ACC112 (cell line): ENCODE measurements around the gene CASR.
A peak's percentile ranks its signal among the peaks of the same experiment; 100 is the strongest.

Experiments used
- H2AFZ ChIP-seq: fragments of 200-600 bp; sonication (generic); one replicate; pipeline ENCODE4 v1.6.0; 2017; ENCODE audit warnings: antibody characterized with exemption, low read length; ENCODE audit not compliant: unreplicated experiment
- H3K27ac ChIP-seq: fragments of 200-600 bp; sonication (generic); 2 replicates; pipeline ENCODE4 v1.5.1; 2014; ENCODE audit warnings: low read depth, mild to moderate bottlenecking, antibody characterized with exemption, low read length, moderate library complexity
- H3K27me3 ChIP-seq: fragments of 200-600 bp; sonication (generic); 2 replicates; pipeline ENCODE4 v1.6.1; 2014; ENCODE audit warnings: mild to moderate bottlenecking, antibody characterized with exemption, low read length, moderate library complexity, mixed read lengths; ENCODE audit not compliant: insufficient read depth
- H3K36me3 ChIP-seq: fragments of 200-600 bp; sonication (generic); 2 replicates; pipeline ENCODE4 v1.6.1; 2016; ENCODE audit warnings: mild to moderate bottlenecking, antibody characterized with exemption, low read length, moderate library complexity, mixed read lengths; ENCODE audit not compliant: insufficient read depth
- H3K4me1 ChIP-seq: fragments of 200-600 bp; sonication (generic); one replicate; pipeline ENCODE4 v1.6.1; 2016; ENCODE audit warnings: low read length, mixed read lengths; ENCODE audit not compliant: insufficient read depth, unreplicated experiment, control insufficient read depth
- H3K4me3 ChIP-seq: fragments of 200-600 bp; sonication (generic); 2 replicates; pipeline ENCODE4 v1.5.1; 2014; ENCODE audit warnings: mild to moderate bottlenecking, low read depth, low read length
- H3K79me2 ChIP-seq: fragments of 200-600 bp; sonication (generic); one replicate; pipeline ENCODE4 v1.6.0; 2016; ENCODE audit warnings: low read length; ENCODE audit not compliant: control insufficient read depth, unreplicated experiment, insufficient read depth

CASR gene

GRCh38 chr3:122307094-122307687 lies 123.7 kb downstream of the CASR start:
- Histone ChIP-seq H3K79me2 (no peaks in the 10 kb centered on the region), H3K36me3 (no peaks in the 10 kb centered on the region), H3K27ac (no peak overlapping the region), H2AFZ (no peak overlapping the region), H3K4me3 (no peak overlapping the region), H3K4me1 (no peaks in the 10 kb centered on the region), H3K27me3 (no peaks in the 10 kb centered on the region)

GRCh38 chr3:122307976-122308375 lies 124.5 kb downstream of the CASR start:
- H3K36me3 ChIP-seq: no peaks in the 10 kb centered on the region
- no peaks in the 10 kb centered on the region for H3K79me2 ChIP-seq
- H3K4me3 ChIP-seq: no peak overlapping the region
- no peaks in the 10 kb centered on the region for H3K27me3 ChIP-seq
- H2AFZ ChIP-seq: no peak overlapping the region
- H3K27ac ChIP-seq: no peak overlapping the region
- H3K4me1 ChIP-seq: no peaks in the 10 kb centered on the region

GRCh38 chr3:122310361-122310760 lies 126.9 kb downstream of the CASR start:
- Histone ChIP-seq H3K4me1 (peaks cover 3% of the 10 kb centered on the region), H3K79me2 (no peaks in the 10 kb centered on the region), H3K27ac (no peak overlapping the region), H3K4me3 (no peak overlapping the region), H2AFZ (no peak overlapping the region), H3K27me3 (no peaks in the 10 kb centered on the region), H3K36me3 (no peaks in the 10 kb centered on the region)

GRCh38 chr3:122312826-122313225 lies 129.4 kb downstream of the CASR start:
- no peak overlapping the region for H3K27ac ChIP-seq
- H3K4me1 ChIP-seq: peaks cover 3% of the 10 kb centered on the region
- H3K79me2 ChIP-seq: no peaks in the 10 kb centered on the region
- H3K4me3 ChIP-seq: no peak overlapping the region
- no peaks in the 10 kb centered on the region for H3K36me3 ChIP-seq
- H3K27me3 ChIP-seq: no peaks in the 10 kb centered on the region
- H2AFZ ChIP-seq: no peak overlapping the region

- no peak overlapping the region for H3K27ac ChIP-seq
- no peaks in the 10 kb centered on the region for H3K27me3 ChIP-seq
- no peaks in the 10 kb centered on the region for H3K36me3 ChIP-seq
- no peak overlapping the region for H2AFZ ChIP-seq
- H3K79me2 ChIP-seq: no peaks in the 10 kb centered on the region
- H3K4me1 ChIP-seq: peaks cover 3% of the 10 kb centered on the region
- no peak overlapping the region for H3K4me3 ChIP-seq
Observed at GRCh38 chr3:122313281-122313680, 129.8 kb downstream of the CASR start.

- Histone ChIP-seq H3K27ac (no peak overlapping the region), H3K4me3 (no peak overlapping the region), H3K79me2 (no peaks in the 10 kb centered on the region), H3K27me3 (no peaks in the 10 kb centered on the region), H3K4me1 (peaks cover 3% of the 10 kb centered on the region), H2AFZ (peak overlapping the region; percentile 32), H3K36me3 (no peaks in the 10 kb centered on the region)
Observed at GRCh38 chr3:122314228-122314876, 130.9 kb downstream of the CASR start.

DNA sequence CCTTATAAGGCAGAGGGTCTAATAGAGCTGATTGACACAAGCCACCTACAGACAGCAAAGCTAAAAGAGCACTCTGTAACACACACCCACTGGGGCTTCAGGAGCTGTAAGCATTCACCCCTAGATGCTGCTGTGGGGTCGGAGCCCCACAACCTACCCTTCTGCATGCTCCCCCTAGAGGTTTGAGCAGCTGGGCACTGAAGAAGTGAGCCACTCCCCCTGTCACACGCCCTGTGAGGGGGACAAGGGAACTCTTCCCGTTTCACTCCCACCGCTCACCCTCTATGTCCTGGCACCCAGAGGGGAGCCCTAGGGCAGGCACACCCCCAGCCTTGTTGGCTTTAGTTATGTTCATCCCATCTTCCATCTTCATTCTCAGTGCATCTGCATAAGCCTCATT lies 132.2 kb downstream of the CASR start:
- H3K4me3 ChIP-seq: no peak overlapping the region

DNA sequence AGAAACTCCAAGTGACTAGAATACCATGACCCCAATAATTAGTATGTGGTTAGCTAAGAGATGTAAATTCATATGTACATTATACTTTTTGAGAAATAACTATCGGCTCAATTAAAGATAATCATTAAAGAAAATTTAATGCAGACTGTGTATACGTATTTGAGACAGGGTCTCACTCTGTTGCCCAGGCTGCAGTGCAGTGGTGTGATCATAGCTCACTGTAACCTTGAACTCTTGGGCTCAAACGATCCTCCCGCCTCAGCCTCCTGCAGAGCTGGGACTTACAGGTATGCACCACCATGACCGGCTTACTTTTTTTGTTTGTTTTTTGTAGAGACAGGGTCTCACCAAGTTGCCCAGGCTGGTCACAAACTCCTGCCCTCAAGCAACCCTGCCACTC lies 132.9 kb downstream of the CASR start:
- H3K79me2 ChIP-seq: no peaks in the 10 kb centered on the region
- no peaks in the 10 kb centered on the region for H3K27me3 ChIP-seq
- no peak overlapping the region for H3K4me3 ChIP-seq
- H3K36me3 ChIP-seq: no peaks in the 10 kb centered on the region
- H3K4me1 ChIP-seq: peaks cover 3% of the 10 kb centered on the region
- H3K27ac ChIP-seq: no peak overlapping the region
- H2AFZ ChIP-seq: no peak overlapping the region

More for the DNA sequence above, 132.2 kb downstream of the CASR start:
- H3K4me1 ChIP-seq: peaks cover 3% of the 10 kb centered on the region
- no peak overlapping the region for H2AFZ ChIP-seq
- H3K36me3 ChIP-seq: no peaks in the 10 kb centered on the region
- no peaks in the 10 kb centered on the region for H3K27me3 ChIP-seq
- H3K79me2 ChIP-seq: no peaks in the 10 kb centered on the region
- H3K27ac ChIP-seq: no peak overlapping the region

DNA sequence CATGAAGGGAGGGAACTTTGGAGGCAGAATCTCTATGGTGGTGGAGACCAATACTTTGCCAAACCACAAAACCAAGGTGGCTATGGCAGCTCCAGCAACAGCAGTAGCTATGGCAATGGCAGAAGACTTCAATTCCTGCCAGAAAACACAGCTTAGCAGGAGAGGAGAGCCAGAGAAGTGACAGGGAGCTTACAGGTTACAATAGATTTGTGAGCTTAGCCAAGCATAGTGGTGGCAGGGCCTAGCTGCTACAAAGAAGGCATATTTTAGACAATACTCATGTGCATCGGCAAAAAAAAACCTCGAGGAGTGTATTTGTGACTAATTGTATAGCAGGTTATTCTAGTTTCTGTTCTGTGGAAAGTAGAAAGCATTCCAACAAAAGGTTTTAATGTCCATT lies 135.2 kb downstream of the CASR start:
- Histone ChIP-seq H3K27me3 (no peaks in the 10 kb centered on the region), H2AFZ (no peak overlapping the region), H3K79me2 (no peaks in the 10 kb centered on the region)

DNA sequence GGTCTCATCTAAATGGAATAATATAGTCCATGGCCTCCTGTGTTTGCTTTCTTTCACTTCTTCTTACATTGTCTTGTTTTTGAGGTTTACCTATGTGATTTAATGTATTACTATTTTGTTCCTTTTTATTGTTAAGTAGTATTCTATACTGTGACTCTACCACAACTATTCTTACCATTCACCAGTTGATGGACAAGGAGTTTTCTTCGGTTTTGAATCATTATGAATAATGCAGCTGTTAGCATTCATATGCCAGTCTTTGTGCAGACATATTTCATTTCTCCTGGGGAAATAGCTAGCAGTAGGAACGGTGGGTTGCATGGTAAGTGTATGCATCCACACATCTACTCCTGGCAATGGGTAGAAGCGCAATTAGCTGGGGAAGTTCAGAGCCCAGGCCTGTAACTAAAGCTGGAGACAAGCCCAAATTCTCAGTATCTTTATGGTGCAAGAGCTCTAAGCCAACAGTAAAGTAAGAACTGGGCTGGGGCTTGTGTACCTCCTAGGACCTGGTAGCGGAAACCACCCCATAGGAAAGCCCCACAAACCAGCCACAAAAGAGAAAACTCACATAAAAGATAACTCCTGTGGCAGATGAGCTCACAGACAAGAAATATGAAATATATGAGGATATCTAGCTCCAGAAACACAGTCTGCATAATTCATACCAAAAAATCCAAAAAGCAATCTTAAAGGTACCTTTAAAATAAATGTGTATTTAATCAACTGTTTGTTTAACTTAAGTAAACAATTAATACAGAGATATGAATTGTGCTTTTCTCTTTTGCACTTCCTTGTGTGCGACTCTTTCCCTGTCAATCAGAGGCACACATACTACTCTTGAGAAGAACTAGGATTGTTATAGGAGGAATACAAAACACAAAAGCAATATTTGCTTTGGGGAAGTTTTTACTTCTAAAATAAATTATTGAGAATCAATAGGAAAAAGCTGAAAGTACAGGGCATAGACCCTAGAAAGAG lies 138.9 kb downstream of the CASR start:
- H3K4me1 ChIP-seq: no peaks in the 10 kb centered on the region
- no peaks in the 10 kb centered on the region for H3K79me2 ChIP-seq
- H3K27ac ChIP-seq: no peak overlapping the region
- no peak overlapping the region for H2AFZ ChIP-seq
- H3K36me3 ChIP-seq: no peaks in the 10 kb centered on the region
- H3K4me3 ChIP-seq: no peak overlapping the region
- H3K27me3 ChIP-seq: no peaks in the 10 kb centered on the region

More for the DNA sequence above, 135.2 kb downstream of the CASR start:
- Histone ChIP-seq H3K4me3 (no peak overlapping the region), H3K4me1 (peaks cover 3% of the 10 kb centered on the region), H3K27ac (no peak overlapping the region), H3K36me3 (no peaks in the 10 kb centered on the region)
